NCI-H2029 (cell line): ENCODE measurements around the gene IPPK.
"Not testable (repeated sequence)": the region's sequence is repeated elsewhere in the genome, so short reads cannot be mapped to it uniquely, and the experiment has no call there.

ENCODE experiments used
- DNase-seq: peaks from one replicate; lab custom pipeline; 2025; lab: John Stamatoyannopoulos, UW

The IPPK gene

DNA sequence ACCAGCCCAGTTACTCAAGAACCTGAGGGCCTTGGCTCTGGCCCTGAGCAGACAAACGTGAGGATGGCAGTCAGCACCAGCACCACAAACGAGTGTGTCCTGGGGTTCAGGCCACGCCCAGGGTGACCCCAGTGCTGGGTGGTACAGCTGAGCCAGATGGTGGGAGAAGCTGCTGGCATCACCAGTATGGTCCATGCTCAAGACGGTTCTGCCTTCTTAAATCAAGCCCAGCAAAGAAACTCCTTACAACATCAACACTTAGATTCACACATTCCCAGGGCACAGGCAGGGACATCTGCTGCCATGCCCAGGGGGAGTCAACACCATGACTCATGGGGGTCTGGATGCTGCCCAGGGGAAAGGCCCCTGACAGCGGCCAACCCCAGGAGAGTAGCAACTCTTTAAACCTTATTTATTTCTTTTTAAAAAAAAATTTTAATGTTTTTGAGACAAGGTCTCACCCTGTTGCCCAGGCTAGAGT, 31.3 kb downstream of the IPPK start:
- no peak for DNase-seq

DNA sequence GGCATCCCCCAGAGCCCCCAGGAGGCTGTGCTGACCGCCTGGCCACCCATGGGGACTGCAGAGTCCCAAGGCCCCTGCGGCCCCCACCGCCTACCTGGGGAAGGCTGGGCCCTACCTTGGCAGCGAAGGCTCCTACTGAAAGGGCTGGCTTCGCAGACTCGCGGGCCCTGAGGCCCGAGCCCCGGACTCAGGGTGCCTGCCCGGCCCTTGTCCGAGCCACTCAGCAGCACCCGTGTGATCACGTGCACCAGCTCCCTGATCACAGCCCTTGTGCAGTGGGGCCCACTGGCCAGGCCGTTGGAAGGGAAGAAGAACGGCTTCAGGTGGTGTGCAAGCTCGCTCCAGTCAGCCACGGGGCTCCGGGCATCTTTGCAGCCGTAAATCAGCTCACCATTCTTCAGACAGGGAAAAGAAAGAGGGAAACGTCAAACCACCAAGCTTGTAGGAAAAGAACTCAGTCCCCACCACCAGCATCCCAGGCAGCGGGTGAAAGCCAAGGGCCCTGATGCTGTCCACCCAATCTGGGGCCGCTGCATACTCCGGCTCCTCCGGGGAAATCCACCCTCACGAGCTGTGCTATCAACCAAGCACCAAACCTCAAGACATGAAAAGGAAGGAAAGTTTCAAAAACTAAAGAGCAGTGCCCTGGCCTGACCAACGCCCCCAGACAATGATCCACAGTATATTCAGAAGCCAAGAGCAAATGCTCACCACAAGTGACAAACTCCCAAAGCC, 31.9 kb downstream of the IPPK start:
- no peak for DNase-seq

DNA sequence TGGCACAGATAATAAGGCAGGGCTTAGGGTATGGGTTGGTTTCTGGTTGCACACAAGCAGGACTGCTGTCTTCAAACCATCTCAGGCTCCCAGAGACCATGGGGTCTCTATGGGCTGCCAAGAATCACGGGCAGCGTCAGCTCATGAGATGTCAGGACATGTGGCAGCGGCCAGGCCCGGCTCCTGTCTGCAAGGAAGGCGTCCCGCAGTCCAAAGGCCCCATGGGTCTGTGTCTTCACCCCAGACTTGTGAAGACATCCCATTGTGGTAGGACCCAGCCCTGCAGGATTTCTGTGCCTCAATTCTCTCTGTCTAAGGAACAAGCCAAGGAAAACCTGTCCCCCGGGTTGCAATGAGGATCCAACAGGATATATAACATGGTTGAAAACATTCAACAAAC, 32.6 kb downstream of the IPPK start:
- no peak for DNase-seq

DNA sequence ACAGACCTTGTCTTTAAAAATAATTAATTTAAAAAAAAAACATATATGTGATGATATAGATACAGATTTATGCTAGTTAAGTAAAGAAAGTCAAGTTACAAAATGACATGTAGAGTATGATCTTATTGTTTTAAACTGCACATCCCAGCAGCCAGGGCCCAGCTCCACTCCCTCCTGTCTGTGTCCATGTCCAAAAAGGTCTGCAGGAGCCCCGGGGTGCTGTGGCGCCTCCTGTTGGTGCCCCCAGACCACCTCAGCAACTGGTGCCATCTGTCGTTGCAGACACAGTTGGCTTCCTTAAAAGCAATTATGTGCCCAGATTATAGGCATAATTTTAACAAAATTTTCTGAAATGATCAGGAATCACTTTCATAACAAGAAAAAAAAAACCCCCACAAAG, 33.3 kb downstream of the IPPK start:
- DNase-seq, result no peak

DNA sequence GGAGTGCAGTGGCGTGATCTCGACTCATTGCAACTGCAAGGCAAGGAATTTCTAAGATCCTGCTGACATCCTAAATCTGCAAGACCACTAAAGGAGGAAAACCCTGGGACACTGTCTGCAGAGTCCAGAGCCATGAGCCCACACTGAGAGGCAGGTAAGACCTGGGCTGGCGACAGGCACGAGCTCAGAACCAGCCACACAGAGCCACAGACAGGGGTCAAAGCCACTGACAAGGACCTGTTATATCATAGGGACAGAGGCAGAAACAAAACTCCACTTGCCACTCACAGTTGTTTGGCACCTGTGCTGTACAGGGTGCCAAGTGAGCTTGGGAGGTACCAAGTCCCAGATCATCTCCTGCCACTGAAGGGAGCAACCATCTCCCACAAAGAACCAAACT, 34.2 kb downstream of the IPPK start:
- DNase-seq, result no peak

DNA sequence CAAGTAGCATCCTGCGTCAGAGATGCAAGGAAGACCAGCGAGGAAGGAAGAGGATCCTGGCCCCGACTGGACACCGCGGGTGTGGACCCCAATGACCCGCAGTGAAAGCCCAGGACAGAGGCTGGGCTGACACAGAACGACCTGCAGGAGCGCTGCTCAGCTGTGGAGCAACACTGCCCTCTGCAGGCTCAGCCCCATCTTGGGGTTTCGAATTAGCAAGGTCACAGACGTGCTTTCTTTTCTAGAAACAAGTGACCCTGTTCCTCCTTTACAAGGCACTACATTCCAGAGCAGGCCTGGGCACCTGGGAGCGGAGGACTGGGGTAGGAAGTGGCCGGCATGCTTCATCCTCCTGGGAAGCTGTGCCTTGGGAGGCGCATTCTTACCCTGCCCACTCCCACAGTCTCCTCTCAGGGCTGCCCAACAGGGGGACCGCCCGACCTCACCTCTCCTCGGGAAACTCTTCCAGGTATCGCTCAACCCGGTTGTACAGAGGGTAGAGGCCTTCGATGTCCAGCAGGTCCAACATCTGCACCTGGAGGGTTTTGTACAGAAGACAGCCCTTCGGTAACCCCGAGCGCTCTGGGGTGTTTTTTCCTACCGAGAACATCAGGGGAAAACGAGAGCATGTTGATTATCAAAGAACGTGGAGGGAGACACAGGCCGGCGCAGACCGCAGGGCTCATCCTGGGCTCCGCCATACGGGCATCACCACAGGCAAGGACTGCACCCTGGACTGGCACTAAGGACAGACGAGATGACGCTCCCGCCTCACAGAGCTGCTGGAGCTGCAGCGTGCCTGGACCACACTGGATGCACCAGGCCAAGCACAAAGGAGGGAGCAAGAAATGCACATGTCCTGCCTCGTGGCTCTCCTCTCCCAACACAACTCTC, 35.0 kb downstream of the IPPK start:
- DNase-seq, result peak; percentile 15

DNA sequence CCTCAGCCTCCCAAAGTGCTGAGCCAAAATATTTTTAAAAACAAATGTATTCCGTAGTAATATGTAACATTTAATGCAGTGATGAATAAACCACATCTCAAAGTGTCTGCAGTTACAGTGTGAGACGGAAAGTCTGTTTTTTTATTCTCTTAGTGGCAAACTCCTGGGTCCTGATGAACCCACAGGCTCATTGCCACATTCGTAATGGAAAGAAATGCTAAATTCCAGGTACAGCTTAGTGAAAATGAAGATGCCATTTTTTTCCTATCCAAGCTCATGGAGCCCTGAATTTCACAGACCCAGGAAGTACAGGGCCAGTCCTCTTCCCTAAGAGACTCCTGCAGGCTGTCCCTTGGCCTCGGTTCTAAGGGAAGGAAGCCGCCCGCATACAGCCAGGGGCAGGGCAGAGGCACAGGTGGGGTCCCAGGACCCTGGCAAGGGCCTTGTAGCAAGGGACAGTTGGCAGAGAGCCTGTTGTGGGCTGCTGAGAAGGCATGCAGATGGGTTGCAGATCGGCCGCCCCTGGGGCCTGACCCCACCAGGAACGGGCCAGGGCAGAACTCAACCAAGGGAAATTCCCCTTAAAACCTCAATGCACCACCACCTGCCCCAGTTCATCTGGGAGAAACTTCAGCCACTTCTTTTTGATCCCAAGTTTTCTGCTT, 36.2 kb downstream of the IPPK start:
- no peak for DNase-seq

DNA sequence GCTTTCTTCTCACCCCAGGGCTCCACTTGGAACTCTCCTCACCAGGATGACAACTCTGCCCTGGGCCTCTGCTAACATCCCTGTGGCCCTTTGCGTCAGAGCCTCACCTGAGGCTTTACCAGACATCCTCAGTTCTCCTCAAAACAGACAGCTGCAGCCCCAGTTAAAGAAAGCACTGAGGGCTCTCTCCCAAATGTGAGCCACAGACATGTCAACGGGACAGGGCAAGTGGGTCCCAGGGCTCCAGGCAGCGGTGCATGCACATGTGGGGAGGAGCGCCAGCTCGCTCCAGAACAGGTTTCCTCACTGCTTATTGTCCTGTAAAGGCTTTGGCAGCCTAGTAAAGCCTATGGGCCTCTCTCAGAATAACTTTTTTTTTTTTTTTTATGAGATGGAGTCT, 37.3 kb downstream of the IPPK start:
- no peak for DNase-seq

DNA sequence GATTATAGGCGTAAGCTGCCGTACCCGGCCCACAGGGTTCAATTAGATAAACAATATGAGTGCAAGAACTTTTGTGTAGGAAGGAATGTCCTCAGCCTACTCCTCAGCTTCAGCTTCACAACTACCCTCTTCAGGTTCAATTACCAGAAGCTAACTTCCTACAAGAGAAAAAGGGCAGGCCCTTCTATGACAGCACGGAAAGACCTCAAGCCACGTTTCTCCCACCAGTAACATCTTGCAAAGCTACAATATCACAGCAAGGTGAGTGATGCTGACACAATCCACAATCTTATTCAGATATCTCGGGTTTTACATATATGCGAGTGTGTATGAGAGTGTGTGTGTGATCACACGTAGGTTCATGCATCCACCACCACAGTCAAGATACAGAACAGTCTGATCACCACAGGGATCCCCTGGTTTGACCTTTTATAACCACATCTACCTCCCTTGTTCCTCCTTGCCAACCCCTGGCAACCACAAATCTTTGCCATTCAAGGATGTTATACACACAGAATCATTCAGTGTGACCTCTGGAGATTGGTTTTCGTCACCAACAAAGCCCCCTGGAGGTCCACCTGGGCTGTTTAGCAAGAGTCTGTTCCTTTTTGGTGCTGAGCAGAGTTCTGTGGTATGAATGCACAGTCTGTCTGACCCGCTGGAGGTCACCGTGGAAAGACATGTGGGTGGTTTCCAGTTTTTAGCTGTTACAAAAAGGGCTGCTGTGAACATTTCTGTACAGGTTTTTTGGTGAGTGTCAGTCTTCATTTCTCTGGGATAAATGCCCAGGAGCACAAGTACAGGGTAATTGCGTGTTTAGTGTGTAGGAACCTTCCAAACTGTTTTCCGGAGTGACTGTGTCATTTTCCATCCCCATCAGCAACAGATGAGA, 38.2 kb downstream of the IPPK start:
- no peak for DNase-seq

DNA sequence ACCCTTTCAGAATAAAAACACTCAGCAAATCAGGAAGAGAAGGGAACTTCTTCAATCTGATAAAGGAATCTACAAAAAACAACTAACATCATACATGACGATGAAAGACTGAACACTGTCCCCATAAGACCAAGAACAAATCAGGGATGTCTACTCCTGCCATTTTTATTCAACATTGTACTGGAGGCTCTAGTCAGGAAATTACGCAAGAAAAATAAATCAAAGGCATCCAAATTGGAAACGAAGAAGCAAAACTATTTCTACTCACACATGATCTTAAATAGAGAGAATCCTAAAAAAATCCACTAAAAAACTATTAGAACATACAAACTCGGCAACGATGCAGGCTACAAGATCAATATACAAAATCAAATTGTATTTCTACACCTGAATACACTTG, 42.3 kb downstream of the IPPK start:
- DNase-seq, result no peak

DNA sequence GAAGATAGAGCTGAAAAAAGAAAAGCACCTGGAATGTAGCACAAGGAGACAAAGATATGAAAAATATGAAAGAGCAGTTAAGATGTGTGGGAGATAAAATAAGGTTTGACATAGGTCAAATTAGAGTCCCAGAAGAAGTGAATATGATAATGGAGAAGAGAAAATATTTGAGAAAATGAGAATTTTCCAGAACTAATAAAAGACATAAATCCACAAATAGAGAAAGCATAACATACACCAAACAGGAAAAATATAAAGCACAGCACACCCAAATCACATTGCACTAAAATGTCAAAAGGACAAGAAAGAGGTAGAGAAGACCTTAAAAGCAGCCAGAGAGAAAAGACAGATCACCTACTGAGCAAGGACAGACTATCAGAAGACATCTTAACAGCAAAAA, 43.4 kb downstream of the IPPK start:
- DNase-seq, result no peak

DNA sequence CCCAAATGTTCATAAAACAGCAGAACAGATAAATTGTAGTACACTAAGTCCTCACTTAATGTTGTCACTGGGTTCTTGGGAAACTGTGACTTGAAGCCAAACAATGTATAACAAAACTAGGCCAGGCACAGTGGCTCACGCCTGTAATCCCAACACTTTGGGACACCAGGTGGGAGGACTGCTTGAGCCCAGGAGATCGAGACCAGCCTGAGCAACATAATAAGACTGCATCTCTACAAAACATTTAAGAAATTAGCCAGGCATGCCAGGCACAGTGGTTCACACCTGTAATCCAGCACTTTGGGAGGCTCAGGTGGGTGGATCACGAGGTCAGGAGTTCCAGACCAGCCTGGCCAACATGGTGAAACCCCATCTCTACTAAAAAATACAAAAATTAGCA, 46.0 kb downstream of the IPPK start:
- DNase-seq, result not testable (repeated sequence)

DNA sequence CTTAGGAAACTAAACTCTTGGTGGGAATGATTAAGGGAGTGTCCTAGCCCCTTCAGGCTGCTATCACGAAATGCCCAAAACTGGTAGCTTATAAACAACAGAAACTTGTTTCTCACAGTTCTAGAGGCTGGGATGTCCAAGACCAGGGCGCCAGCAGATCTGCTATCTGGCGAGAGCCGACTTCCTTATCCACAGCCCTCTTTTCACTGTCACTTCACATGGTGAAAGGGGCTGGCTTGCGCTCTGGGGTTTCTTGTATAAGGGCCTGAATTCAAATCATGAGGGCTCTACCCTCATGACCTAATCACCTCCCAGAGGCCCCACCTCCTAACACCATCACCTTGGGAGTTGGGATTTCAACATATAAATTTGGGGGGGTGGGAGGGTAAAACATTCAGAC, 49.1 kb downstream of the IPPK start:
- DNase-seq, result no peak

DNA sequence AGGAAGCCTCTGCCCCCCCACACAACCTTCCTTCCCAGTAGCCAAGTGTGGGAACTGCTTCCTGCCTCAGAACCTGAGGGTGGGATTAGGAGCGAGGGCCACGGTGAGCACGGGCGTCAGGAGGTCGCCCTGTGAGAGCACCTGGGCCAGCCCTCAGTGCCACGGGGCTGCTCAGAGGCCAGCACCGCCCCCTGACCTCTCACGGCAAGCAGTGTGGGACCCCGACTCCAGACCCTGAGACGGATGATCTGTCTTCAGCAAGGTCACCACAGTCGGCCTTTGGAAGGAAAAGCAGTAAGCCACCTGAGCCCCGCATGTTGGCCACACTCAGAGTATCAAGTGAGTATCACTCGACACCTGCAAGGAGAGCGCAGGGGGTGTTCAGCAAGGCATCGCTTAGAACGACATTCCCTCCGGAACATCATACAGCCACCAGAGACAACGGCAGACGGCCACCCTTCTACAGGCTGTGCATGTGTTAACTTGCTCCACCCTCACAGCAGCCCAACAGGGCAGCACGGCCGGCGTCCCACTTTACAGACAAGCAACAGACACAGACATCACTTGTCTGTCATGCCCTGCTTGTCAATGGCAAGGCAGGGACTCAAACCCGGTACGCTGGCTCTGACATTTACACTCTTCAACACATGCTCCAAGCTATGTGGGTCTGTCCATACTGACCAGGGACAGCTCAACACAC, 50.2 kb downstream of the IPPK start:
- no peak for DNase-seq

DNA sequence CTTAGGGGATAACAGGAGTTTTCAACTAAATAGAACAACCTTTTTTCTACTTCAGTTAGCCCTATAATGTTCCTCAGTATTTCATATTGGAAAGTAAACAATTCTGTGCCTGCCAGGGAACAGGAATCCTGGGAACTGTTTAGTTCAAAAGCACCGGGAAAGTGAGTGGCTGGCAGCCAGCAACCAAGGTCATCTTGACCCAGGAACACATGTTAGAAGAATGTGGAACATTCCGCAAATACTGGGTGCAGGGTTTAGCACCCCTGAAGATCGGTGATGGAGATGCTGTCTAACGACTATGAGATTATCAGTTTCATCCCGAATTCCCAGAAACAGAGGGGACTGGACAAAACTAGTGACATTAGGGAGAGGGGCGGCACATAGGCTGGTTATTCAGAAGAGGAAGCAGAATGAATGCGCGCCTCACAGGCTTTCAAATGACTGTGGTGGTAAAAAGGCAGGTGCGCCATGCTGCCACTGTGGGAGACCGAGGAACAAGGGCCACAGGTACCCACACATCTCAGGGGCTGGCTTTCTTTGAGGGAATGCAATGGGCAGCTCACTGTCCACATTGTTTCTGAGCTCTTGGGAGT, 51.2 kb downstream of the IPPK start:
- no peak for DNase-seq

DNA sequence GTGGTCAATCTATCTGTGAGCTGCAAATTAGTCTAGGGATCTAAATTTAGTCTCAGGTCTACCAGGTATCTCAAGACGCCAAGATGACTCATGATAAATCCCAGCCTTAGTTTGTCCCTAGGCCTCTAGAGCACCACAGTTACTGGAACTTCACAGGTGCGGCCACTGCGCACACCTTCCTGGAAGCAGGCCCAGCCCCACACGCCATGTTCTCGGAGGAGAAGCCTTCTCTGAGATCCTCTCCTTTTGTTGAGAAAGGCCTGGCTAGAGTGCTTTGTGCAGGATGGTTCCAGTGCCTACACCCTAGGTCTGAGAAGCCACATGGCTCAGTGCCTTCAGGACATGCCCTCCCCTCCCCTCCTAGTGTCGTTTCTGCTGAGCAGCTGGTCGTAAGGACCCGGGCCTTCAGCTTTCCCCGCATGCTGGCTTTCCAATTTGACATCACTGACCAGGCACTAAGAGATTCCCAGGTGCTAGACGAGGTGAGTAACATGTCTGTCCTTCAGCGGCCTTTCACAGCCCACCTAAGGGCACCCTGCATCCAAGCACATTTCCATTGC, 51.9 kb downstream of the IPPK start:
- DNase-seq, result no peak

DNA sequence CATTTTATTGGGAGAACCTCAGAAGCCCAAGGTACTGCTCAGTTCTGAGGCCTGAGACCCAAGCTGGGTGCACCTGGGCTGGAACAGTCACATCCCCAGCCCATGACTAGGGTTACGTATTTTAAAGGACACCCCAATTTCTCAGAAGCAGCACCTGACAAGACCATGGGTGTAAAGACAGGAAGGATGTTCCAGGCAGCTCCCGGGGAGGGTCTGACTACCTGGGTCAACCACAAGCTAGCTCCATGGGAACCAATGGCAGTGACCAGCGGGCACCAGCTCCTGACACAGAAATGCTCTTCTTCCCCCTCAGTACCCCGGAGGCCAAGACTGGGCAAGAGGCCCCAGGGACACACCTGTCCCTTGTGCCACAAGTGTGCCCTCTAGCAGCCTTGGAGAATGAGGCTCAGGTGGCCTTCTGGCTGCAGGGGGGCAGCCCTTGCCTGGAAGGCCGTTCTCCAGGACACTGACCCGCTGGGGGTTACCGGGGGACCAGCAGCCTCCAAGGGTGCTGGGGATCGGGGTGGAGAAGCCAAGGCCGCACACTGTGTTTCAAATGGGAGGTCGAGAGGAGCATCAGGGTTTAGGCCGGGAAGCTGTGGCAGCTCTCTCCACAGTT, 52.6 kb downstream of the IPPK start:
- no peak for DNase-seq

DNA sequence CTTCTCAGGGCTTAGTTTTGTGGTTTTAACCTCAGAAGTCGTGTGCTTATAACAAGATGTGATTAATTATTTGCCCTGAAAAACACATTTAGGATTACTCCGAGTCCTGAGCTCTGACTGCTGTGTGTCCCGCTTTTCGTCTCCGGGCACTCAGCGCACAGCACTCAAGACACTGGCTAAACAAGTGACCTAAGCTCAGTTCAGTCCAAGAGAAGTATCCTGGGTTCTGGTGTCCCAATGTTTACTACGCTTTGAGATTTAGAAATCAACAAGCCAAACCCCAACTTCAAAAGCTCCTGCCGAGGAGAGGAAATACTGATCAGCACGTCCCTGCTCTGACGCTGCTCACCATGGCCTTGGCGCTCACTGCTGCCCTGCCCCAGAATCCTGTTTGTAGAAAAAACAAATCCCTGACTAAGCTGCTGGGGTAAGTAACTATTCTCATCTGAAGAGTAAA, 53.2 kb downstream of the IPPK start:
- DNase-seq, result no peak

DNA sequence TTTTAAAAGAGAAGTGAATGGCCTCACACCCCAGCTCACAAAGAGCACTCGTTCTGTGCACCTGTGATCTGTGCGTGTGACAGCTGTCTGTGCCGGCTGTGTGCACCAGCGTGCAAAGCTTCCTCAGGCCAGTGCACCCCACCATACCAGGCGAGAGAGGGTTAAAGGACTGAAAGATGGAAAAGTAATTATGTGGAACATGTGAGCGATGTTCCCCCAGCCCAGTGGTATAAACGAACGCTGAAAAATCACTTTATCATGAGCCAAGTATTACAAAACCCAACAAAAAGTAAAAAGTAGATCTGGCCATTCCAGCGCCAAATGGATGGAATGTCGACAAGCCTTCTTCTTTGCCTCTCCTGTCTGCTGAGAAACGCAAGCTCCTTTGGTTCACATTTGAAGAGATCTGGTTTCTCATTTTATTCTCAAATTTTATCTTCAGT, 53.7 kb downstream of the IPPK start:
- DNase-seq, result no peak

DNA sequence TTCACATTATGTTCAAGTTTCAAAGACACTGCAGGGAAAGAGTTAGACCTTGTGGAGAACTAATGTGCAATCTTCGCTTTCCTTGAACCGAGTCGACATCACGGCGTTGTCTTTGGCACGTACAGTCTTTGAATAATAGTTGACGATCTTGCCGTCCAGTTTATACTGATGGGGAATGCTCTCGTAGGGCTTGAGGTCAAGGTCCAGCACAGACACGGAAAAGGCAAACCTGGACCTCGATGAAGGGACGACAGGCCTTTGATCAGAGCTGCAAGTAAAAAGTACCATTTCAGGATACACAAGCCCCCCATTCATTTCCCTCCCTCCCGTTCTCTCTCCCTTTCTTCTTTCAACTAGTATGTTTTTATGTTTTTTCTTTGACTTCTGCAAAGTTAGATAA, 54.1 kb downstream of the IPPK start:
- no peak for DNase-seq
